GM19463 (cell line): Measurements from ENCODE around the gene HDDC2.

Experiments
- ATAC-seq: cut with Tn5 transposase; IDR thresholded peaks from one replicate; pipeline ENCODE4 v1.9.1; 2021; ENCODE audit warnings: mild to moderate bottlenecking, moderate library complexity; ENCODE audit not compliant: unreplicated experiment

The HDDC2 gene

GRCh38 chr6:125301435-125302391 is at the start of gene HDDC2:
Gene HDDC2 (minus strand): TSS chr6:125301967. CDS start chr6:125301932, 35 bp downstream.
- ATAC-seq, result peak; percentile 88

- ATAC-seq, result peak; percentile 75
Measured at GRCh38 chr6:125346926-125347563, 45.3 kb upstream of the HDDC2 start.

GRCh38 chr6:125346201-125346925 is 44.6 kb upstream of the HDDC2 start:
- ATAC-seq, result peak; percentile 69

- ATAC-seq, result no peak
Measured at GRCh38 chr6:125341460-125341859, 39.7 kb upstream of the HDDC2 start.

- no peak for ATAC-seq
Measured at GRCh38 chr6:125340991-125341390, 39.2 kb upstream of the HDDC2 start.

GRCh38 chr6:125340175-125340835 is 38.5 kb upstream of the HDDC2 start:
- no peak for ATAC-seq

- no peak for ATAC-seq
Measured at GRCh38 chr6:125339653-125340052, 37.9 kb upstream of the HDDC2 start.

GRCh38 chr6:125338381-125338780 is 36.6 kb upstream of the HDDC2 start:
- no peak for ATAC-seq

- ATAC-seq, result no peak
Measured at GRCh38 chr6:125337706-125338105, 35.9 kb upstream of the HDDC2 start.

- no peak for ATAC-seq
Measured at GRCh38 chr6:125332664-125333063, 30.9 kb upstream of the HDDC2 start.

GRCh38 chr6:125325586-125325985 is 23.8 kb upstream of the HDDC2 start:
- no peak for ATAC-seq

GRCh38 chr6:125323376-125323775 is 21.6 kb upstream of the HDDC2 start:
- ATAC-seq, result no peak

GRCh38 chr6:125316621-125317020 is 14.9 kb upstream of the HDDC2 start:
- no peak for ATAC-seq

GRCh38 chr6:125315548-125315947 is 13.8 kb upstream of the HDDC2 start:
- no peak for ATAC-seq

- peak; percentile 91 for ATAC-seq
Measured at GRCh38 chr6:125314009-125314581, 12.3 kb upstream of the HDDC2 start.

GRCh38 chr6:125312950-125313349 is 11.2 kb upstream of the HDDC2 start:
- ATAC-seq, result no peak

GRCh38 chr6:125312478-125312877 is 10.7 kb upstream of the HDDC2 start:
- ATAC-seq, result no peak

GRCh38 chr6:125310994-125311649 is 9.4 kb upstream of the HDDC2 start:
- peak; percentile 79 for ATAC-seq

GRCh38 chr6:125307964-125308615 is 6.3 kb upstream of the HDDC2 start:
- ATAC-seq, result no peak
